Stimulated activated CD8-positive, alpha-beta memory T cell treated with anti-CD3 and anti-CD28 coated beads, Interleukin-7, amount 100 ng/mL, for 4 hours (primary cell): ENCODE results near the gene GRIP1.
"Not testable (repeated sequence)": the region's sequence is repeated elsewhere in the genome, so short reads cannot be mapped to it uniquely, and the experiment has no call there.

ENCODE experiments used
- DNase-seq, 2 donors: peaks; one replicate each; pipeline ENCODE4 v3.0.0-alpha.2; 2020; ENCODE audit warnings: low read depth in 2 of 2

The GRIP1 gene

DNA sequence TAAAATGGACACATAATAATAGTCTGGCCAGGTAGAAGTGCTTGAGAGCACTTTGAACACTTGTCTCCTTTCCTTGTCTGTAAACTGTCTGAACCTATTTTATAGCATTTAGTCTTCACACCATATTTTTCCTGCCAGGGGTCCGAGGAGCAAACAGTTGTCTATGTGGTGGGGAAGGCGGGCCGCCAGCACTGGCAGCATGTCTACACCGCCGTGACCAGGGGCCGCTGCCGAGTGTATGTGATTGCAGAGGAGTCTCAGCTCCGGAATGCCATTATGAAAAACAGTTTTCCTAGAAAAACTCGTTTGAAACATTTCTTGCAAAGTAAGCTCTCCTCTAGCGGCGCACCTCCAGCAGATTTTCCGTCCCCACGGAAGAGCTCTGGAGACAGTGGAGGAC is 347.9 kb downstream of the GRIP1 start:
- no peak for DNase-seq

DNA sequence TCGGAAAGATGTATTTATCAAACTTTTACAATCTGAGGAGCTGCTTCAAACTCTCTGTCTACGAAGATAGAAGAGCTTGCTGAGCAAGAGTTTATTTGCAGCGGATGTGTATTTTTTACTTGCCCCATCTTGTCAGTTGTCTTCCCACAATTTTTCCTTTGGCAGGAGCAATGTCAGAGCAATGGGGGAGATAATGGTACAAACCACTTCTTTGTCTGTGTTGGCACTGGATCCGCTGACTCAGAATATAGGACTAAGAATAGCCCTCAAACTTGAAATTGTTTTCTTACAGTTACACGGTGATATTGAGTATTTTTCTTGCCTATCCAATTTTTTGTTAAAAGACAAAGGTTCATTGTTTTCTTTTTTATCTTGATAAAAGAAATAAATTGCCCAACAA is 348.9 kb downstream of the GRIP1 start:
- DNase-seq = no peak

DNA sequence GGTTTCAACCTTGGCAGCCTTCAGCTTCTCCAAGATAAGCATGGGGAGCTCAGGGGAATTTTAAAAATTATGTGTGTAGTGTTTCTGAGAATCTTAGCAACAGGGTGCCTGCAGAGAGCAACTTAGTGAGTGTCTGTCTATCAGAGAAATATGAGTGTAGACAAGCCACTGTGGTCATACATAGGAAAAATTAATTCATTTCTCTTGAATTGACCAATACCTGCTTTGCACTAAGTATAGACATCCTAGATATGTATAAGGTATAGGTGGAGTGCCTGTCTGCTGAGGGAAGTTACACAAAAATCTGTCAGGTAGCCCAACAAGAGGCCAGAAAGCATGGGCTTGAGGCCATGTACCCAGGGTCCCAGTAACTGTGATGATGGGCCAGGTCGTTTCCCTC is 355.9 kb downstream of the GRIP1 start:
- no peak for DNase-seq

DNA sequence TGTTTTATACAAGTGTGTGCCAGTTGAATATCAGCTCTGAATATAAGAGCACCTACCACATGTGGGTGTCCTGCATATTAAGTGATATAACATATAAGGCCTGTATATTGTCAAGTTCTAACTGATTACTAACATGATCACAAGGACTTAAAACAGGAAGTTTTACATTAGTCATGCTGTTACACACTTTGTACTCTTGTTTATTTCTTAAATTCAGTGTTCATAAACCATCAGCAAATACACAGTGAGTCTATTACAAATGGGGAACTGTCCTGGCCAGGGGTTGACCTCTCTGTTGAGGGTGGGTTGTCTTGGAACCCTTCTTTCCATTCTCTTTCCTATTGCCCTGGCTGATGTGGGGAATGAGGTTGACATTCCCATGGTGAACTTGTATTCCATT is 357.4 kb downstream of the GRIP1 start:
- DNase-seq = no peak

DNA sequence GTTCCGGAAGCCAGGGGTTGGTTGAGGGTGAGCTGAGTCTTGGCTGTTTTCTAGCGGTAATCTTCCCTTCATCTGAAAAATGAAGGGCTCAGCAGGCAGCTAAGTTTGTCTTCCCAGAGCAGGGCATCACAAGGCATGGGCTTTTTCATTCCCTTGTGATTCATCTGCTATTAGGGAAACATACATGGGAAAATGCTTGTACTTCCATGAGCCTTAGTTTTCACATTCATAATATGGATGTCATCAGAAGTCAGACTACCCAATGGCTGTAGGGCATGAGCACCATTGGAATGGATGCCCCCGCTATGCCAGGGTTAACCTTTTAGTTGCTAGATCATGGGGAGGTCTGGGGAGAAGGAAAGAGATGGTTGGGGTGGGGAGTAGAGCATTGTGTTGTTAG is 357.9 kb downstream of the GRIP1 start:
- no peak for DNase-seq

DNA sequence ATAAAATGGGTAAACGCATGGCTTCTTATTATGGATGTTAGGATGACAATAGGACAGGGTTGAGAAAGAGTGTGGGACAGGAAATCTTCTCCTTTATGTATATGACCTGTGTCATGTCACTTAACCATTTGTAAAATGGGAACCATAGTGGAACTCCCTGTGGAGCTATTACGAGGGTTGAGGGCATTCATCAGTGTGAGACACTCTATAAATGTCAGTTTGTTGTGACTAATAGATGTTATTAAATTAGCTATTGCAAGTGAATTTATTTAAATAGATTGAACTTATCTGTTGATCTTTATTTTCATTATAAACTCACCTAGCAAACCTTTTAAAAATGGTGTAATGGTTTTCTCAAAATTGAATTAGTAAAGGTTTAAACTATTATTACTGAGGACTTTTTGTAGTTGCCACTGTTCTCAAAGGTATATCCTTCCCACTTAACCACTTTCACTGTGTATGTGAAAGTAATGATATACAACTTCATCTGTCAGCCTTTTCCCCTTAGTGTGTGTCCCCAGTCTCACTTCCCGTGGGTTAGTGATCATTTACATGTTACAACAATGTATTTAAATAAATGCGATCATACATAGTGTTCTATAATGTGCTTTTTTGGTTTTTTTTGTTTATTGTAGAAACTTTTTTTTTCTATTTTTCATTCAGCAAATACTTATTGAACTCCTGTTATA is 359.5 kb downstream of the GRIP1 start:
- no peak for DNase-seq

DNA sequence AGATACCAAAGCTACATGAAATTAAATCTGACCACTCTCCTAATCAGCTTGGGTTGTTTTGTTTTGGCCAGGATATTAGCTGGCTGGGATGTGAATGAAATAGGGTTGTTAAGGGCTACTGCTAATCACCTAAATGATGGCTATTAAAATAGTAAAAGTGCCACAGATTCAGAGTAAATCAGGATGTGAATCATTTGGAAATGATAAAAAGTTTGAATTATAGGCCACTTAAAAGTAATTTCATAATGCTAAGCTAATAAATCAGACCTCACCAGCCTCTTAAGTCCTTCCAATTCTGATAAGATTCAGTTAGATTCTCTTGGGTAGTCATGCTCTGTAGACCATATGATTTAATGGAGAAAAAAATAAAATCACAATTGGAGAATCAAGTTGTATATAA is 364.6 kb downstream of the GRIP1 start:
- no peak for DNase-seq

DNA sequence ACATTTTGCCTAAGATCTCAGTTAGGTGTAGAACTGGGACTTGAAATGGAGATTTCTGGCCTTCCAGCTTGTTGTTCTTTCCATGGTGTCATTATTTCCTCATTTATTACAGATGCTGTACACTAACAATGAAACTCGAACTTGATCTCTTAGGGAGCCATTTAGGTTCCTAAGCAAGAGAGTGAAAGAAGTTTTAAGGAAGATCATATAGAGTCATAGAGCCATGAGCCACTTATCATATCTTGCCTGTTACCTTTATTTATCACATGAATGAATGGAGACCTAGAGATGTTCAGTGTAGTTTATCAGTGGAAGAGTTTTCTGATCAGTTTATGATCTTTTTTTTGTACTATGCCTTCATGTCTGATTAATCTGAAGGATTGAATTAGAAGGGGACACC is 366.7 kb downstream of the GRIP1 start:
- no peak for DNase-seq

DNA sequence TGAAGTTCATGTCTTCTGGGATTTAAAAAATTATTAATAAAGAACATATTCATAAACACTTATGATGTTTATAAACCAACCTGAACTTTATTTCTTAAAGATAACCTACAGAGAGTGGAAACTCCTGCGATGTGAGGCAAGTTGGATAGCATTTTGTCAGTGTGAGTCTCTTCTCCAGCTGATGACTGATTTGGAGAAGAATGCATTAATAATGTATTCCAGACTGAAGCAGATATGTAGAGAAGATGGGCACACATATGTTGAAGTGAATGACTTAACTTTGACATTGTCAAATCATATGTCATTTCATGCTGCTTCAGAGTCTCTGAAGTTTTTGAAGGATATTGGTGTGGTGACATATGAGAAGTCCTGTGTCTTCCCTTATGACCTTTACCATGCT is 369.3 kb downstream of the GRIP1 start:
- no peak for DNase-seq

DNA sequence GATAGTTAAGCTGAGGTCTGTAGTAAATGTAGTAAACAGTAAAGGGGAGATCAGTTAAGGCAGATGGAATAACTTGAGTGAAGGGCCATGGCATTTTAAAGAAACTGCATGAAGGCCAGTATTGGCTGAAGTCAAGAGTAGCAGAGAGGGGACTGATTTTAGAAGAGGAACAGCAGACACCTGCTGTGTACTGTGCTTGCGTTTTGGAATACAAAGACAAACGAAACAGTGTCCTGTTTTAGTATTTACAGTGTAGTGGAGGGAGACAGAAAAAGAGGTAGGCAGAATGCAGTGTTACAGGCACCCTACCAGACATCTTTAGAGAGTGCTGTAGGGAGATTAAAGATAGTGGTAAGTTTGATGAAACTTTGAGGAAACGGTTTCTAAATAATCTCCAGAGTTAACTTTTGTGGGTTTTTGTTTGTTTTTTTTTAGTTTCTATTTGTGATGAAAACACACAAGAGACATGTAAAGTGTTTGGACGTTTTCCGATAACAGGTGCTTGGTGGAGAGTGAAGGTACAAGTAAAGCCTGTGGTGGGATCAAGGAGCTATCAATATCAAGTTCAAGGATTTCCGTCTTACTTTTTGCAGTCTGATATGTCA is 374.5 kb downstream of the GRIP1 start:
- no peak for DNase-seq

DNA sequence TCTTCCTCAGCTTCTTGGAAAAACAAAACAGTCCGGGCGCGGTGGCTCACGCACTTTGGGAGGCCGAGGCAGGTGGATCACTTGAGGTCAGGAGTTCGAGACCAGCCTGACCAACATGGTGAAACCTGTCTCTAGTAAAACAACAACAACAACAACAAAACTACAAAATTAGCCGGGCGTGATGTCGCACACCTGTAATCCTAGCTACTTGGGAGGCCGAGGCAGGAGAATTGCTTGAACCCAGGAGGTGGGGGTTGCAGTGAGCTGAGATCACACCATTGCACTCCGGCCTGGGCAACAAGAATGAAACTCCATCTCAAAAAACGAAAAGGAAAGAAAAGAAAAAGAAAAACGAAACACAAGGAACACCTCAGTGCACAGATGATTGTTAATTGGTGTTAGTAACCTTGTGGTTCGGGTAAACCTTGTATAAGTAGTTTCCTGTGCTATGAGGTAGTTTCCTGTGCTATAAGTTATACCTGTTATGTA is 375.5 kb downstream of the GRIP1 start:
- not testable (repeated sequence) for DNase-seq

DNA sequence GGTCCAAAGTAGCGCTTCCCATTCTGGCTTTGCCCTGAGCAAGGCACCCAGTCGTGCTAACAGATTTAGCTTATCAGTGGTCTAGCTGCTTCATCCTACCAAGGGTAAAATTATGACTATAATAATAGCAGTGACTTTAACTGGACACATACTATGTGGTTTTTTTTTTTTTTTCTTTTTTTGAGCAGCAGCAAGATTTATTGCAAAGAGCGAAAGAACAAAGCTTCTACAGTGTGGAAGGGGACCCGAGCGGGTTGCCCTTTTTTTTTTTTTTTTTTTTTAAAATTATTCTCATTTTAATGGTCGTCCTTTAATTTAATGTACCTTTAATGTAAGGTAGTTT is 376.1 kb downstream of the GRIP1 start:
- no peak for DNase-seq

DNA sequence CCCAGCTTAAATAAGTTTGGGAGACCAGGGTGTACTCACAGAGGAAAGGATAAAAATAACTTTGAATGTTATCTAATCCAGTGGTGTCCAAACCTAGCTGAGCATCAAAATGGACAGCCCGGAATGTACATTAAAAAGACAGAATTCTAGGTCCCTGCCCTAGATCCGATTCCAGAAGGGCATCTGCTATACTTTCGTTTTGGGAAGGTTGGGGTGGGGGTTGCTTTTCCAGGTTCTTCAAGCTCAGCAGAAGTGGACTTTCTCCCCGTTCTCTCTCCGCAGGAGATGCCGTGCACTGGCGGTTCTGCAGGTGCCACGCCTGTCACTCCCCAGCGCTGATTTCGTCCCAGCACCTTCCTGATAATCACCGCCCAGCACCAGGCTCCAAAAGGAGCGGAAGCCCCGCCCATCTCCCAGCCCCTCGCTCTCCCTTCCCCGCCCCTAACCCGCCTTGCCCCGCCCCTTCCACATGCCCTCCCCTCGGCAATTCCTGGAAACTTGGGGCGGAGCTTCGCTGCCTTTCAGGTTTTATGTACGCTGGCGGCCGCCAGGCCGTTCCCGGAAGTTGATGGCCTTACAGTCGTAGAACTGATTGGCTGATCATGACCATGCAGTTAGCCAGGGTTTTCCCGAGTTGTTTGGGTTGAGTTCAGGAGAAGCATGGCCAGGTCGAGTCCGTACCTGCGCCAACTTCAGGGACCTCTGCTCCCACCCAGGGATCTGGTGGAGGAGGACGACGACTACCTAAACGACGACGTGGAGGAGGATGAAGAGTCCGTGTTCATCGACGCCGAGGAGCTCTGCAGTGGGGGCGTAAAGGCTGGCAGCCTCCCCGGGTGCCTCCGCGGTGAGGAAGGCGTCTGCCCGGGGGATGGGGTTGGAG is 376.7 kb downstream of the GRIP1 start, which contains the start of gene HELB:
Gene HELB (plus strand): TSS at position 550 of the 883 bp plus-strand sequence. CDS start 111 bp downstream, at position 661.
- DNase-seq = peak; percentile 94 to 96

DNA sequence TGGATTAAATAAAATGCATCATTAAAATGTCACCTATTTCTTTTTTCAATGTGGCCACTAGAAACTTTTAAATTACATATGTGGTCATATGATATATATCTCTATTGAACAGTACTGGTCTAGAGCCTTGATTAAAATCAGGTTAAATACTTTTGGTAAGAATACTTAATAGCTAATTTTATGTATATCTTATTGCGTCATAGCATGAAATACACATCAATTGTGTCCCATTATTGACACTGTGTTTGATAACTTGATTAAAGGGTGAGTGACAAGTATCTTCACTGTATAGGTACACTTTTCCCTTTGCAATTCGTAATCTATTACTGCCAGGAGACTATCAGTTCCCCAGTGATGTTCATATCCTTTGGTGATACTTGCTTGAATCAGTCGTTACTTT is 381.0 kb downstream of the GRIP1 start:
- no peak for DNase-seq
